NT2/D1 (cell line): ENCODE measurements around the gene SH3RF1.

Experiments
- SUZ12 ChIP-seq: IDR thresholded peaks from 2 replicates; pipeline ENCODE4 v1.6.1; 2011; ENCODE audit not compliant: insufficient read length, insufficient read depth; ENCODE audit errors: extremely low read depth
- YY1 ChIP-seq: IDR thresholded peaks from 2 replicates; pipeline ENCODE4 v1.6.1; 2011; ENCODE audit not compliant: insufficient read length, insufficient read depth
- ZNF274 ChIP-seq: IDR thresholded peaks from 2 replicates; pipeline ENCODE4 v1.6.1; 2011; ENCODE audit warnings: mild to moderate bottlenecking, low read depth, low read length

- TF ChIP-seq SUZ12 (no peak), ZNF274 (no peak), YY1 (no peak)
These were observed 36.8 kb upstream of the SH3RF1 start for GRCh38 chr4:169307576-169307975.
